GM23338 (cell line): Measurements from ENCODE around the gene CDH4.

Experiments
- CREB1 ChIP-seq: fragments of 250-450 bp; sonication (Bioruptor Pico); IDR thresholded peaks from 2 replicates; pipeline ENCODE4 v1.5.0; 2020; ENCODE audit warnings: low read depth, mild to moderate bottlenecking, moderate library complexity
- CTCF ChIP-seq, 2 experiments: fragments of 200-600 bp in 1 of 2; sonication (generic) in 1 of 2; conservative IDR thresholded peaks; 2 replicates each; pipeline versions ENCODE4 v1.5.1 to v1.6.1; 2016 to 2017; ENCODE audit warnings: antibody characterized with exemption in 2 of 2, low read depth in 2 of 2, mild to moderate bottlenecking in 2 of 2, moderate library complexity in 1 of 2
- ETS1 ChIP-seq: IDR thresholded peaks from 2 replicates; pipeline ENCODE4 v1.6.1; 2016; ENCODE audit warnings: antibody characterized with exemption
- EZH2 ChIP-seq: fragments of 200-600 bp; sonication (generic); IDR thresholded peaks from one replicate; pipeline ENCODE4 v1.8.0; 2017; ENCODE audit warnings: antibody characterized with exemption, mild to moderate bottlenecking, low read depth; ENCODE audit not compliant: unreplicated experiment
- EZH2phosphoT487 ChIP-seq: fragments of 200-600 bp; sonication (generic); IDR thresholded peaks from one replicate; pipeline ENCODE4 v1.8.1; 2018; ENCODE audit warnings: antibody characterized with exemption; ENCODE audit not compliant: unreplicated experiment
- POLR2AphosphoS5 ChIP-seq: IDR thresholded peaks from 2 replicates; pipeline ENCODE4 v1.6.1; 2016; ENCODE audit warnings: antibody characterized with exemption, low read depth
- REST ChIP-seq: IDR thresholded peaks from one replicate; pipeline ENCODE4 v1.6.1; 2018; ENCODE audit warnings: antibody characterized with exemption; ENCODE audit not compliant: unreplicated experiment

GRCh38 chr20:61835791-61836350 is 583.8 kb downstream of the CDH4 start:
- TF ChIP-seq EZH2 (no peak), CTCF (conservative IDR thresholded peaks at IDR 0.05; ENCODE audit: low read depth in 2 of 2) (no peak), POLR2AphosphoS5 (no peak), EZH2phosphoT487 (no peak), REST (no peak), ETS1 (no peak), CREB1 (no peak)
